Calu3 (cell line): ENCODE data around the gene SPATA7. TPM values are rescaled to one million over a fixed set of nuclear protein-coding genes. Genes with fewer than 3 reads are reported as not detected.

Source experiments
- BruUV-seq: library from RNA; stranded (reverse); fragments of 400-500 nt; replicated peaks from 2 replicates; lab custom pipeline; 2021; lab: Mats Ljungman, UMichigan
- CTCF ChIA-PET: fragments of 300-600 bp; sonication (Branson Sonifier 250); formaldehyde crosslinking; loops from one replicate; lab custom pipeline; 2022; ENCODE audit warnings: antibody characterized with exemption; lab: Charles Lee
- DNase-seq: peaks from one replicate; pipeline ENCODE4 v3.0.0; 2022
- H3K27ac Mint-ChIP-seq: one replicate; pipeline ENCODE4 v1.8.0; 2022; ENCODE audit warnings: mixed read lengths; ENCODE audit not compliant: unreplicated experiment
- H3K27me3 Mint-ChIP-seq: one replicate; pipeline ENCODE4 v1.8.0; 2022; ENCODE audit warnings: mixed read lengths; ENCODE audit not compliant: unreplicated experiment
- H3K36me3 Mint-ChIP-seq: one replicate; pipeline ENCODE4 v1.8.0; 2022; ENCODE audit warnings: mild to moderate bottlenecking, moderate library complexity, mixed read lengths; ENCODE audit not compliant: insufficient read depth, unreplicated experiment
- H3K4me1 Mint-ChIP-seq: one replicate; pipeline ENCODE4 v1.8.0; 2022; ENCODE audit warnings: mild to moderate bottlenecking, low read depth, mixed read lengths; ENCODE audit not compliant: unreplicated experiment
- H3K4me3 Mint-ChIP-seq: one replicate; pipeline ENCODE4 v1.8.0; 2022; ENCODE audit warnings: mild to moderate bottlenecking, low read depth, moderate library complexity, mixed read lengths; ENCODE audit not compliant: unreplicated experiment
- H3K9me3 Mint-ChIP-seq: one replicate; pipeline ENCODE4 v1.8.0; 2022; ENCODE audit warnings: low read depth, mixed read lengths; ENCODE audit not compliant: unreplicated experiment
- CTCF ChIP-seq: fragments of 200-600 bp; IDR thresholded peaks from one replicate; pipeline ENCODE4 v1.8.0; 2022; ENCODE audit warnings: antibody characterized with exemption; ENCODE audit not compliant: unreplicated experiment
- intact Hi-C: fragments of 100-400 bp; cut with micrococcal nuclease; formaldehyde crosslinking; loops from one replicate; pipeline ENCODE4 v1.10.0; 2022; ENCODE audit not compliant: unreplicated experiment
- total RNA-seq: library from RNA; stranded (reverse); gene quantifications from 2 replicates; pipeline ENCODE4 v1.2.3, GENCODE V29; 2022

Gene SPATA7
- total RNA-seq, 1 experiment from 2014 or later, result 8.1 TPM

- no peak for TF ChIP-seq CTCF
- Mint-ChIP-seq H3K27me3 (no peaks in the 10 kb centered on the region), H3K9me3 (no peaks in the 10 kb centered on the region), H3K27ac (no peak overlapping the region), H3K36me3 (no peaks in the 10 kb centered on the region), H3K4me1 (no peaks in the 10 kb centered on the region), H3K4me3 (no peak overlapping the region)
- CTCF ChIA-PET, result interaction anchor here (0.6 to 1.0 kb wide), 2 partner anchors 33 to 248 kb away, joined by 3 read pairs; no protein-coding TSS in a partner anchor
- no peak for DNase-seq
- intact Hi-C loops, result loop anchor here (2.0 kb wide), 1 partner anchor 249 kb away; no protein-coding TSS in a partner anchor
- BruUV-seq, result no TSS peak
Observed at GRCh38 chr14:88437658-88438057, 52.2 kb downstream of the SPATA7 start.

GRCh38 chr14:88439088-88439487 is 53.6 kb downstream of the SPATA7 start:
- BruUV-seq, result no TSS peak
- Mint-ChIP-seq H3K4me1 (no peaks in the 10 kb centered on the region), H3K9me3 (no peaks in the 10 kb centered on the region), H3K27ac (no peak overlapping the region), H3K27me3 (no peaks in the 10 kb centered on the region), H3K4me3 (no peak overlapping the region), H3K36me3 (no peaks in the 10 kb centered on the region)
- CTCF ChIA-PET, result no interaction called here
- intact Hi-C loops, result no loop called here
- no peak for TF ChIP-seq CTCF
- no peak for DNase-seq

GRCh38 chr14:88452231-88452630 is 66.8 kb downstream of the SPATA7 start:
- peaks cover 3% of the 10 kb centered on the region for H3K9me3 Mint-ChIP-seq
- no peaks in the 10 kb centered on the region for H3K27me3 Mint-ChIP-seq
- H3K4me3 Mint-ChIP-seq, result no peak overlapping the region
- BruUV-seq, result no TSS peak
- intact Hi-C loops, result no loop called here
- CTCF ChIA-PET, result no interaction called here
- TF ChIP-seq CTCF, result no peak
- H3K4me1 Mint-ChIP-seq, result no peaks in the 10 kb centered on the region
- no peaks in the 10 kb centered on the region for H3K36me3 Mint-ChIP-seq
- DNase-seq, result no peak
- H3K27ac Mint-ChIP-seq, result no peak overlapping the region

- Mint-ChIP-seq H3K4me1 (no peaks in the 10 kb centered on the region), H3K27me3 (no peaks in the 10 kb centered on the region), H3K4me3 (no peak overlapping the region), H3K9me3 (peaks cover 9% of the 10 kb centered on the region), H3K27ac (no peak overlapping the region), H3K36me3 (no peaks in the 10 kb centered on the region)
- intact Hi-C loops, result no loop called here
- BruUV-seq, result no TSS peak
- no peak for TF ChIP-seq CTCF
- DNase-seq, result no peak
- CTCF ChIA-PET, result no interaction called here
Observed at GRCh38 chr14:88454886-88455285, 69.4 kb downstream of the SPATA7 start.
